GM19438 (cell line): ENCODE results near the gene ROM1.
A peak's percentile ranks its signal among the peaks of the same experiment; 100 is the strongest.
"Not testable (repeated sequence)": the region's sequence is repeated elsewhere in the genome, so short reads cannot be mapped to it uniquely, and the experiment has no call there.

Experiments used
- ATAC-seq: cut with Tn5 transposase; IDR thresholded peaks from one replicate; pipeline ENCODE4 v1.9.1; 2021; ENCODE audit warnings: low read depth; ENCODE audit not compliant: unreplicated experiment

ROM1 gene

GRCh38 chr11:62612366-62613290 is at the start of gene ROM1, which contains the start of gene EML3:
TSS of gene ROM1 (plus strand) at chr11:62613257. CDS start at chr11:62613282, 25 bp downstream.
TSS of gene EML3 (minus strand) at chr11:62612775. CDS start at chr11:62612457, 318 bp downstream.
- peak; percentile 66 for ATAC-seq

GRCh38 chr11:62565100-62565802 is 47.8 kb upstream of the ROM1 start:
- ATAC-seq: no peak

GRCh38 chr11:62566247-62566646 is 46.8 kb upstream of the ROM1 start:
- no peak for ATAC-seq

GRCh38 chr11:62567018-62567633 is 45.9 kb upstream of the ROM1 start:
- ATAC-seq: no peak

GRCh38 chr11:62569611-62570010 is 43.4 kb upstream of the ROM1 start:
- ATAC-seq: no peak

GRCh38 chr11:62570903-62571302 is 42.2 kb upstream of the ROM1 start:
- not testable (repeated sequence) for ATAC-seq

- ATAC-seq: not testable (repeated sequence)
Observed at GRCh38 chr11:62571493-62571892, 41.6 kb upstream of the ROM1 start.

- no peak for ATAC-seq
Observed at GRCh38 chr11:62572431-62572830, 40.6 kb upstream of the ROM1 start.

GRCh38 chr11:62573006-62573591 is 40.0 kb upstream of the ROM1 start:
- no peak for ATAC-seq

- peak; percentile 82 for ATAC-seq
Observed at GRCh38 chr11:62573592-62574362, 39.3 kb upstream of the ROM1 start, which contains the start of gene EEF1G. TSS of gene EEF1G (minus strand) at chr11:62573891. CDS start at chr11:62573842, 49 bp downstream.

- peak; percentile 20 for ATAC-seq
Observed at GRCh38 chr11:62574363-62575071, 38.5 kb upstream of the ROM1 start.

- no peak for ATAC-seq
Observed at GRCh38 chr11:62575156-62575555, 37.9 kb upstream of the ROM1 start.

- no peak for ATAC-seq
Observed at GRCh38 chr11:62575837-62576236, 37.2 kb upstream of the ROM1 start.

- no peak for ATAC-seq
Observed at GRCh38 chr11:62577046-62577714, 35.9 kb upstream of the ROM1 start.

GRCh38 chr11:62578541-62578940 is 34.5 kb upstream of the ROM1 start:
- no peak for ATAC-seq

GRCh38 chr11:62579252-62579651 is 33.8 kb upstream of the ROM1 start:
- no peak for ATAC-seq

GRCh38 chr11:62580959-62581715 is 31.9 kb upstream of the ROM1 start:
- ATAC-seq: no peak

GRCh38 chr11:62581735-62582134 is 31.3 kb upstream of the ROM1 start:
- not testable (repeated sequence) for ATAC-seq
